Nephron progenitor cell (in vitro differentiated cells): ENCODE measurements around the gene TPSD1.
"Not testable (repeated sequence)": the region's sequence is repeated elsewhere in the genome, so short reads cannot be mapped to it uniquely, and the experiment has no call there.

Experiments
- DNase-seq: peaks from one replicate; pipeline ENCODE4 v3.0.0; 2021
- H3K27ac Mint-ChIP-seq: 2 replicates; pipeline ENCODE4 v1.8.0; 2021; ENCODE audit warnings: mild to moderate bottlenecking, moderate library complexity, mixed read lengths
- H3K27me3 Mint-ChIP-seq: 2 replicates; pipeline ENCODE4 v1.8.0; 2021; ENCODE audit warnings: mild to moderate bottlenecking, low read depth, mixed read lengths; ENCODE audit not compliant: poor library complexity
- H3K36me3 Mint-ChIP-seq: 2 replicates; pipeline ENCODE4 v1.8.0; 2021; ENCODE audit warnings: low read depth, mixed read lengths
- H3K4me1 Mint-ChIP-seq: 2 replicates; pipeline ENCODE4 v1.8.0; 2021; ENCODE audit warnings: mixed read lengths
- H3K4me3 Mint-ChIP-seq: 2 replicates; pipeline ENCODE4 v1.8.0; 2021; ENCODE audit warnings: mild to moderate bottlenecking, moderate library complexity, mixed read lengths
- H3K9me3 Mint-ChIP-seq: 2 replicates; pipeline ENCODE4 v1.8.0; 2021; ENCODE audit warnings: mild to moderate bottlenecking, moderate library complexity, mixed read lengths
- CTCF ChIP-seq: fragments of 200-600 bp; sonication (generic); IDR thresholded peaks from 2 replicates; pipeline ENCODE4 v1.5.0; 2021; ENCODE audit warnings: antibody characterized with exemption

TPSD1 gene

DNA sequence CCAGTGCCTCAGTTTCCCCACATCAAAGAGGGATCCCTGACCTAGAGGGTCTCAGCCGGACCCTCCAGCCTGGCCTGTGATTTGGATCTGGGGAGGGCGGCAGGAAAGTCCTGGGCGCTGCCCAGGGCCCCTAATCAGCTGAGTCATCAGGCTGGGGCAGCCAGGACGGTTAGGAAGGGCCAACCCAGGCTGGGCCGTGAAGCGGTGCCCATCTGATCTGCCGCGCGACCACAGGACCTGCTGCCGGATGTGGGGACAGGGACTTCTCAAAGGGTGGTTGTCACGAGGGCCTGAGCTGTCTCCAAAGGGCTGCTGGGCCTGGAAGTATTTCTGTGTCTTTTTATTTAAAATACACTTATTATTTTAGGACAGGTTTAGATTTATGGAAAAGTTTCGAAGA lies 11.0 kb upstream of the TPSD1 start:
- peaks cover 34% of the 10 kb centered on the region for H3K27me3 Mint-ChIP-seq
- no peak overlapping the region for H3K27ac Mint-ChIP-seq
- no peaks in the 10 kb centered on the region for H3K36me3 Mint-ChIP-seq
- no peak overlapping the region for H3K4me3 Mint-ChIP-seq
- peaks cover 23% of the 10 kb centered on the region for H3K4me1 Mint-ChIP-seq
- DNase-seq, result no peak
- TF ChIP-seq CTCF, result no peak
- H3K9me3 Mint-ChIP-seq, result peaks cover 4% of the 10 kb centered on the region

- H3K9me3 Mint-ChIP-seq, result peaks cover 4% of the 10 kb centered on the region
- no peak for DNase-seq
- H3K4me3 Mint-ChIP-seq, result no peak overlapping the region
- H3K27ac Mint-ChIP-seq, result peak overlapping the region; percentile 93
- TF ChIP-seq CTCF, result no peak
- peaks cover 23% of the 10 kb centered on the region for H3K4me1 Mint-ChIP-seq
- H3K27me3 Mint-ChIP-seq, result peaks cover 39% of the 10 kb centered on the region
- H3K36me3 Mint-ChIP-seq, result no peaks in the 10 kb centered on the region
Measured at GRCh38 chr16:1245452-1246020, 10.3 kb upstream of the TPSD1 start.

- H3K27ac Mint-ChIP-seq, DNase-seq, H3K9me3 Mint-ChIP-seq, H3K36me3 Mint-ChIP-seq, H3K4me3 Mint-ChIP-seq: not testable (repeated sequence)
- H3K4me1 Mint-ChIP-seq, result peaks cover 23% of the 10 kb centered on the region
- peaks cover 43% of the 10 kb centered on the region for H3K27me3 Mint-ChIP-seq
Measured at GRCh38 chr16:1247903-1248537, 7.8 kb upstream of the TPSD1 start.

DNA sequence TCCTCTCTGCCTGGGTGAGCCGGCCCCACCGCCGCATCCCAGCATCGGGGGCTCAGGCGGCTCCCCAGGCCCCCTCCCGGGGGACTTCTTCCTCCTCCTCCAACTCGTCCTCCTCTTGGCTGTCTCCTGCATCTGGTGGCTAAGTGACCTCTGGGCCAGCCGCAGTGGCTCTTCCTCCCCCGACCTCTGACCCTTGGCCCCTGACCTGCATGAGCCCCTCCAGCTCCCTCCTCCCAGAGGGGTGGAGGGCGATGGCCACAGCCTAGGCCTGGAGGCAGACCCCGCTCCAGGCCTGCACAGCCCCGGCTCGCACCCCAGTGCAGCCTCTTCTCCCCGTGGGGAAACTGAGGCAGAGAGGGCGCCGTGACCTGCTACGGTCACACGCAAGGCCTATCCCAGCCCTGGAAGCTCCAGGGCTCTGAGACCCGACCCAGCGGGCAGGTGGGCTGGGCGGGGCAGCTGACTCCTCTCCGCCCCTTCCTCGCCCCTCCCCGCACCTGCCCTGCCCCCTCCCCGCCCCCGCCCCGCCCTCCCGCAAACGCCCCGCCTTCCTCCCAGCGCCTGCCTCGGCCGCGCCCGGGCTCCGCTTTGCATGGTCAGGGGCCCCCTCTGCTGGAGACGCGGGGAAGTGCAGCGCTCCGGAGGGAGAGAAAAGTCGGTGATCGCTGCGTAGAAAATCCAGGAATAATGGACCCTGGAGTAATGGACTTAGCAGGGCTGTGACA lies 6.7 kb upstream of the TPSD1 start:
- not testable (repeated sequence) for DNase-seq, H3K36me3 Mint-ChIP-seq, H3K9me3 Mint-ChIP-seq, H3K27ac Mint-ChIP-seq, H3K4me3 Mint-ChIP-seq
- peaks cover 16% of the 10 kb centered on the region for H3K4me1 Mint-ChIP-seq
- H3K27me3 Mint-ChIP-seq, result peaks cover 43% of the 10 kb centered on the region

- H3K9me3 Mint-ChIP-seq, DNase-seq, H3K36me3 Mint-ChIP-seq, H3K4me3 Mint-ChIP-seq, H3K27ac Mint-ChIP-seq, H3K4me1 Mint-ChIP-seq: not testable (repeated sequence)
- H3K27me3 Mint-ChIP-seq, result peaks cover 25% of the 10 kb centered on the region
Measured at GRCh38 chr16:1253701-1254364, 2.0 kb upstream of the TPSD1 start.

DNA sequence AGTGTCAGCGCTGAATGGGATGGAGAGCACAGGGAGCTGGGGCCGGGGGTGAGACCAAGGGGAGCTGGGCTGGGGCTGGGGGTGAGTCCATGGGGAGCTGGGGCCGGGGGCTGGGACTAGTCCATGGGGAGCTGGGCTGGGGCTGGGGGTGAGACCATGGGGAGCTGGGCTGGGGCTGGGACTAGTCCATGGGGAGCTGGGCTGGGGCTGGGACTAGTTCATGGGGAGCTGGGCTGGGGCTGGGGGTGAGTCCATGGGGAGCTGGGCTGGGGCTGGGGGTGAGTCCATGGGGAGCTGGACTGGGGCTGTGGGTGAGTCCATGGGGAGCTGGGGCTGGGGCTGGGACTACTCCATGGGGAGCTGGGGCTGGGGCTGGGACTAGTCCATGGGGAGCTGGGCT lies 1.0 kb upstream of the TPSD1 start:
- not testable (repeated sequence) for H3K9me3 Mint-ChIP-seq, H3K27ac Mint-ChIP-seq, DNase-seq, H3K4me3 Mint-ChIP-seq, H3K36me3 Mint-ChIP-seq, H3K4me1 Mint-ChIP-seq
- H3K27me3 Mint-ChIP-seq, result peaks cover 35% of the 10 kb centered on the region

GRCh38 chr16:1256296-1256873 lies 516 bp downstream of the TPSD1 start:
- DNase-seq, H3K9me3 Mint-ChIP-seq, H3K4me3 Mint-ChIP-seq, H3K36me3 Mint-ChIP-seq, H3K27ac Mint-ChIP-seq: not testable (repeated sequence)
- peaks cover 42% of the 10 kb centered on the region for H3K27me3 Mint-ChIP-seq
- H3K4me1 Mint-ChIP-seq, result peaks cover 10% of the 10 kb centered on the region

DNA sequence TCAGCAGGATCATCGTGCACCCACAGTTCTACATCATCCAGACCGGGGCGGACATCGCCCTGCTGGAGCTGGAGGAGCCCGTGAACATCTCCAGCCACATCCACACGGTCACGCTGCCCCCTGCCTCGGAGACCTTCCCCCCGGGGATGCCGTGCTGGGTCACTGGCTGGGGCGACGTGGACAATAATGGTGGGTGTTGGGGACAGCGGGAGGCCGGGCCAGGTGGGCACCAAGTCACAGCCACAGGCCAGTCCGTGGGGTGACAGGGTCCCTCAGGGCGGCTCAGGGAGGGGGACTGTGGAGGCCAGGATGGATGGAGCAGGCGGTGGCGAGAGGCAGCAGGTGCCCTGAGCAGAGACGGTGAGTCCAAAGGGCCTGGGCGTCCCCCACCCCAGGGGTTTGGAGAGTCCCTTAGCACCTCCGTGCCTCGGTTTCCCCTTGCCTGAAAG lies 1.0 kb downstream of the TPSD1 start:
- H3K36me3 Mint-ChIP-seq, result no peaks in the 10 kb centered on the region
- no peak overlapping the region for H3K27ac Mint-ChIP-seq
- no peaks in the 10 kb centered on the region for H3K9me3 Mint-ChIP-seq
- H3K4me3 Mint-ChIP-seq, result no peak overlapping the region
- no peak for TF ChIP-seq CTCF
- peaks cover 47% of the 10 kb centered on the region for H3K27me3 Mint-ChIP-seq
- peaks cover 10% of the 10 kb centered on the region for H3K4me1 Mint-ChIP-seq
- DNase-seq, result no peak
